Brain microvascular endothelial cell (primary cell): ENCODE data around the gene PHACTR1.

Source experiments
- DNase-seq: peaks from one replicate; pipeline ENCODE4 v3.0.0-alpha.2; 2020
- H3K27ac ChIP-seq: fragments of 250-450 bp; sonication (Bioruptor Pico); 2 replicates; pipeline ENCODE4 v1.5.1; 2020; ENCODE audit warnings: mild to moderate bottlenecking, moderate library complexity
- H3K27me3 ChIP-seq: fragments of 250-450 bp; sonication (Bioruptor Pico); replicated peaks from 2 replicates; pipeline ENCODE4 v1.5.1; 2020; ENCODE audit warnings: mild to moderate bottlenecking
- H3K36me3 ChIP-seq: fragments of 250-450 bp; sonication (Bioruptor Pico); replicated peaks from 2 replicates; pipeline ENCODE4 v1.5.1; 2020; ENCODE audit warnings: mild to moderate bottlenecking
- H3K4me3 ChIP-seq: 2 replicates; pipeline ENCODE4 v1.5.1; 2011; ENCODE audit warnings: low read depth, mild to moderate bottlenecking, control low read depth, low read length, moderate library complexity
- CTCF ChIP-seq: IDR thresholded peaks from 2 replicates; pipeline ENCODE4 v1.5.1; 2011; ENCODE audit warnings: low read depth, mild to moderate bottlenecking, moderate library complexity, low read length, control low read depth, inconsistent platforms; ENCODE audit errors: missing control alignments
- in situ Hi-C: cut with HindIII; loops from 2 replicates; pipeline ENCODE4 v1.10.0; 2017; ENCODE audit warnings: low sequenced_read_pairs, low pct_ligation_motif_present

Gene PHACTR1

GRCh38 chr6:12806796-12807195 lies 90.2 kb downstream of the PHACTR1 start:
- Histone ChIP-seq H3K36me3 (no peaks in the 10 kb centered on the region), H3K27me3 (no peaks in the 10 kb centered on the region), H3K27ac (no peak overlapping the region), H3K4me3 (no peak overlapping the region)
- DNase-seq = no peak
- TF ChIP-seq CTCF = no peak
- in situ Hi-C loops = no loop called here

DNA sequence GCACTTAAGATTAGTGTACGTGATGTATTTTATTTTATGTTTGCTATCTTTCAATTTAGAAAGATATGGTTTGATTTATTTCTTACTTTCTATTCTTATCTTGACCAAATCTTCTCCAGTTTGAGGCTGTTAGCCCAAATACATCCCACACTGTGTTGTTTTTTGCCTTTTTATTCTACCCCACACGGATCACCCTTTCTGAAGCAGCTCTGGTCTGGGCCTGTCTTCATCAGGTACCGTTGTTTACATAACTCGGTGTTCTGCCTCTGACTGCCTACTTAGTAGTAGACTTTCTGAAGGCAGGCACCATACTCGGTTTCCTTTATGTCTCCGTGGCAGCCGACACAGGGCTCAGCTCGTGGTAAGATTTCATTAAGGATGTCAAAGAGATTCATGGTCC lies 95.0 kb downstream of the PHACTR1 start:
- no peak for DNase-seq
- Histone ChIP-seq H3K27ac (no peak overlapping the region), H3K4me3 (no peak overlapping the region), H3K27me3 (no peaks in the 10 kb centered on the region), H3K36me3 (no peaks in the 10 kb centered on the region)
- TF ChIP-seq CTCF = no peak
- in situ Hi-C loops = no loop called here

GRCh38 chr6:12813321-12813720 lies 96.8 kb downstream of the PHACTR1 start:
- no peaks in the 10 kb centered on the region for H3K36me3 ChIP-seq
- no peak overlapping the region for H3K4me3 ChIP-seq
- no peak overlapping the region for H3K27ac ChIP-seq
- no peak for DNase-seq
- in situ Hi-C loops = no loop called here
- TF ChIP-seq CTCF = no peak
- H3K27me3 ChIP-seq = no peaks in the 10 kb centered on the region

DNA sequence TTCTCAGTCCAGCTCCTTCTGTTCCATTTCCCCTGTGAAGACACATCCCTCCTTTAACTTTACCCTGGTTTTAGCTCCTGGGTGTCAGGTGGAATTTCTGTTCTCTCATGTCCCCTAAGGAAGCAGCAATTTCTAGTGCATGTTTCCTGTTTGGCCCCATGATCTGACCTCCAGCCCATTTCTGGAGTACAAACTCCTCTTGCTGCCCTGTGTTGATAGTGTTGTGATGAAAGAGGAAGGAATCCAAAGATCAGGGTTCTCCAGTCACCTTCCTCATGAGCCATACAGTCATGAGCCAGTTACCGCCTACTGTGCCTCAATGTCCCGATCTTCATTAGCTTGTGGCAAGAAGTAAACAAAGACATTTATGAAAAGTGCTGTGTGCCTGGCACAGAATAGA lies 97.4 kb downstream of the PHACTR1 start:
- in situ Hi-C loops = no loop called here
- TF ChIP-seq CTCF = no peak
- Histone ChIP-seq H3K36me3 (no peaks in the 10 kb centered on the region), H3K27ac (no peak overlapping the region), H3K27me3 (no peaks in the 10 kb centered on the region), H3K4me3 (no peak overlapping the region)
- no peak for DNase-seq

- Histone ChIP-seq H3K36me3 (no peaks in the 10 kb centered on the region), H3K27me3 (no peaks in the 10 kb centered on the region), H3K4me3 (no peak overlapping the region), H3K27ac (no peak overlapping the region)
- no peak for TF ChIP-seq CTCF
- DNase-seq = no peak
- in situ Hi-C loops = no loop called here
These were observed 98.5 kb downstream of the PHACTR1 start for GRCh38 chr6:12815089-12815488.

DNA sequence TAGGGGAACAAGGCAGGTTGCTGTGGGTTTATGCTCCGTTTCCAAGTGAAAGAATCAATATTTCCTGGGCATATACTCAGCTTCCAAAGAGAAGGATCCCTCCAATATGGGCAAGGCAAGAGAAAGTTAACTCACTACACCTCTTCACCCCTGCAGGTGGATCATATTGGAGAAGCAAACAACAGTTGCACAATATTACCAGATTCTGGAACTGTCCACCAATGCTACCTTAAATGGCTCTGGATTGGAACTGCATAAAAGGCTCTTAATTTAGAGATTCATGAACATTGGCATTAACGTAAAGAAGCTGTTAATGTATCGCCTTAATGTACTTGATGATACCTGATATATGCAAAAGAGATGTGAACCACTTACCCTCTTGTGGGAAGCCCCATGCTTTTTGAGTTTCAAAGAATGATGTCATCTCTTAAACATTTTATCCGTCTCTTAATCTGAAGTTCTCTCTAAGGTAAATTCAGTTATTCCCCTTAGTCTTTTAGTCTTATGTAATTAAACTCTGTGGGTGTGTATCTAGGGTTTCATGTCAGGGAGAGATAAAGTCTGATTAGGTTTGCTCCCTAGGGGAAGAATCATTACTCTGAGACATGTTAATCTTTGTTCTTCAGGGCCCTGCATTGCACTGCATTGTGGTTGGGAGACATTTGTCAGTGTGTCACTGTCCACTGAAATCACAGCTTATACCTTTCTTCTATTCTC lies 99.5 kb downstream of the PHACTR1 start:
- H3K27ac ChIP-seq = no peak overlapping the region
- no peak for DNase-seq
- H3K4me3 ChIP-seq = no peak overlapping the region
- H3K36me3 ChIP-seq = no peaks in the 10 kb centered on the region
- no peak for TF ChIP-seq CTCF
- H3K27me3 ChIP-seq = no peaks in the 10 kb centered on the region
- in situ Hi-C loops = no loop called here
